HG03108 (cell line): ENCODE results near the gene MLLT10.
"Not testable (repeated sequence)": the region's sequence is repeated elsewhere in the genome, so short reads cannot be mapped to it uniquely, and the experiment has no call there.

Experiments
- ATAC-seq: cut with Tn5 transposase; IDR thresholded peaks from one replicate; pipeline ENCODE4 v1.9.1; 2021; ENCODE audit warnings: moderate library complexity; ENCODE audit not compliant: unreplicated experiment

MLLT10 gene

DNA sequence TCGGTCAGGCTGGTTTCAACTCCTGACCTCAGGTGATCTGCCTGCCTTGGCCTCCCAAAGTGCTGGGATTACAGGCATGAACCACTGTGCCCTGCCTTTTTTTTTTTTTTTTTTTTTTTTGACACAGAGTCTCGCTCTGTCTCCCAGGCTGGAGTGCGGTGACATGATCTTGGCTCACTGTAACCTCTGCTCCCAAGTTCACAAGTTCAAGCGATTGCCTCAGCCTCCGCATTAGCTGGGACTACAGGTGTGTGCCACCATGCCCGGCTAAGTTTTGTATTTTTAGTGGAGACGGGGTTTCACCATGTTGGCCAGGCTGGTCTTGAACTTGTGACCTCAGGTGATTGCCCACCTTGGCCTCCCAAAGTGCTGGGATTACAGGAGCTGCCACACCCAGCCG is 94.6 kb downstream of the MLLT10 start:
- not testable (repeated sequence) for ATAC-seq

- no peak for ATAC-seq
Measured at GRCh38 chr10:21634599-21635365, 100.8 kb downstream of the MLLT10 start.

- no peak for ATAC-seq
Measured at GRCh38 chr10:21637795-21638194, 103.8 kb downstream of the MLLT10 start.

DNA sequence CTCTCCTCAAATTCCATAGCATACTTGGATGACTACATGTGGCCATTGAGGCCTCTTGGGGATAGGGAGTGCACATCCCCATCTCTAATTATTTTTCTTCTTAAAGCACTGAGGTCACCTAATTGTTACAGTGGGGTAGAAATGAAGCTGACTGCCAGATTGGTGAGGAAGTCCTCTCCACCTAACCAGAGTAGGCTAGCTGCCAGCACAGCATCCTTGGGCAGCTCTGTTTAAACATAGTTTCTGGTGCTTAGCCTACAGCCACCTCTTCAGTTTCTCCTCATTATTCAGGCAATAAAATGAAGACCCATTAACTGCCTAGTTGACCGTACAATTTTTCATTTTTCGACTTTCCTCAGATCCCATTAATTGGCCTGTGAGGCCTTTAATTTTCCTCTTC is 104.6 kb downstream of the MLLT10 start:
- ATAC-seq: no peak

DNA sequence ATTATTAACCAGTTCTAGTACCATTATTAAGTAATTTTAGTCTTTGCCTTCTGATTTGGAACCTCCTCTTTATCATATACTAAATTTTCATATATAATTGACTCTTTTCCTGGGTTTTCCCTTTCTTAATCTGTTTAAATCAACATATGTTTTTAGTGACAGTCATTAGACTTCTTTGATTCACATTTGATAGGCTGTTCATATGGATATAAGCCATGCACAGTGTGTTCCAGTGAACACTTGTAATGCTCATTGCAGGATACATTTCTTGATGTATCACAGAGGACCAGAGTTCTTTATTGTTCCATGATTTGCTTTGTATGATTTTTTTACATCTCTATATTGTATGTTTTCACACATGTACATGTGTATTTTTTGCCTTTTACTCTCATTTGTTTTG is 114.0 kb downstream of the MLLT10 start:
- no peak for ATAC-seq

DNA sequence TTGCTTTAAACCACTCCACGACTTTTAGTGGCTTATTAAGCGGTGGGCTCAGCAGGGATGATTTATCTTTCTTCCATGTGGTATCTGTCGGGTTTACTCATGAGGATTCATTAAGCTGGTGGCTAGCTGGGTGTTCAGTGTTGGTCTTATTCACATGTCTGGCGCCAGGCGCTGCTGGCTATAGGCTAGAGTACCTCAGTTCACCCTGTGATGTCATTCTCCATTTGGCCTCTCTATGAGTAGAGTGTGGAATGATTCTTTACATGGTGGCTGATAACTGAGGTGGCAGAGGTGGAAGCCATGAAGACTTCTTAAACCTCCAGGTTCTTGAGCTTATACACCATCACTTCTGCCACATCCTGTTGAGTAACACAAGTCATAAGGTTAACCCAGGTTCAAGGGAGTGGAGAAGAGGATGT is 115.4 kb downstream of the MLLT10 start:
- no peak for ATAC-seq

- ATAC-seq: no peak
Measured at GRCh38 chr10:21650353-21650752, 116.3 kb downstream of the MLLT10 start.

DNA sequence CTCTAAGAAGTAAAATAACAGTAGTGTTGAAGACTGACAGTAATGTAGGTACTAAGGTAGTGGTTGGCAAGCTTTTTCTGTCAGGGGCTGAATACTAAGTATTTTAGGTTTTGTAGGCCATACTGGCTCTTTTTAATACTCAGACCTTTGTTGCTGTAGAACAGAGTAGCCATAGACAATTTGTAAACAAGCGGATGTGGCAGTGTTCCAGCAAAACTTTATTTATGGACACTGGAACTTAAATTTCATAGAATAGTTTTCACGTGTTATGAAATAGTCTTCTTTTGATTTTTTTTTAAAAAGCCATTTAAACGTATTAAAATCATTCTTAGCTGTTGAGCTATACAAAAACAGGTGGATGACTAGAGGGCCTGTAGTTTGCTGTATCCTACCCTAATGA is 121.2 kb downstream of the MLLT10 start:
- ATAC-seq: no peak

GRCh38 chr10:21655687-21656086 is 121.7 kb downstream of the MLLT10 start:
- no peak for ATAC-seq

DNA sequence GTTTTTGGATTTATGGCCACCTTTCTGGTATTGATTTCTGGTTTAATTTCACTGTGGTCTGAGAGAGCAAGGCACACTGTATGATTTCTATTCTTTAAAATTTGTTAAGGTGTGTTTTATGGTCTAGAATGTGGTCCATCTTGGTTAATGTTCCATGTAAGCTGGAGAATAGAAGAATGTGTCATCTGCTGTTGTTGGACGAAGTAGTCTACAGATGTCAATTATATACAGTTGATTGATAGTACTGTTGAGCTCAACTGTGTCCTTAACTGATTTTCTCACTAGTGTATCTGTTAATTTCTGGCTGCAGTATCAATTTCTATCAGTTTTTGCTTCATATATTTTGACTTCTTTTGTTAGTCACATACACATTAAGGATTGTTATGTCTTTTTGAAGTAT is 127.1 kb downstream of the MLLT10 start:
- ATAC-seq: no peak

GRCh38 chr10:21661935-21662334 is 127.9 kb downstream of the MLLT10 start:
- ATAC-seq: no peak

DNA sequence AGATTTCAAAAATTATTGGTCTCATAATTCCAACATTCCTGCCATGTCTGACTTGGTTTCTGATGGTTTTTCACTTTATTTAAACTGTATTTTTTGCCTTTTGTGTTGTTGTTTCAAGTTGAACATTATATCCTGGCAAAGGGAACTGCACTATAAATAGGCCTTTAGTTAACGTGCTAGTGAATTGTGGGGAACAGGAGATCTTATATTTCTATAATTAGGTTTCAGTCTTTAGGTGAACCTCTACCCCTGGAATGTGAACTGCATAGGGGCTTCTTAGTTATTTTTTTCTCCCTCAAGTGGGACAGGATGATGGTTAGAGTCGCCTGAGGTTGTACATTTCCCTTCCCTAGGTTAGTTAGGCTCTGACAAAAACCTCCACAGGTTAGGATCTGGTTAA is 128.6 kb downstream of the MLLT10 start:
- no peak for ATAC-seq

GRCh38 chr10:21668831-21669230 is 134.8 kb downstream of the MLLT10 start:
- ATAC-seq: no peak

DNA sequence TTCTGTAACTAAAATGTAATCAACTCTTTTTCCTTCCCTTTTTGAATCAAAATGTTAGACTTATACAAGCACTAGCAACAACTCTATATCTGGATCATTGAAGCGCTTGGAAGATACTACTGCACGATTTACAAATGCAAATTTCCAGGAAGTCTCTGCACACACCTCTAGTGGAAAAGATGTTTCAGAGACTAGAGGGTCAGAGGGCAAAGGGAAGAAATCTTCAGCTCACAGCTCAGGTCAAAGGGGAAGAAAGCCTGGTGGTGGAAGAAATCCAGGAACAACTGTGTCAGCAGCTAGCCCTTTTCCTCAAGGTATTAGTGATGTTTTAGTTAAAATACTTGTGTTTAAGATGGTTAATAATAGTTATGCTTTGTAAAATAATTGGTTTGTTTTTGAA is 136.4 kb downstream of the MLLT10 start:
- no peak for ATAC-seq

GRCh38 chr10:21673668-21674067 is 139.6 kb downstream of the MLLT10 start:
- ATAC-seq: no peak

DNA sequence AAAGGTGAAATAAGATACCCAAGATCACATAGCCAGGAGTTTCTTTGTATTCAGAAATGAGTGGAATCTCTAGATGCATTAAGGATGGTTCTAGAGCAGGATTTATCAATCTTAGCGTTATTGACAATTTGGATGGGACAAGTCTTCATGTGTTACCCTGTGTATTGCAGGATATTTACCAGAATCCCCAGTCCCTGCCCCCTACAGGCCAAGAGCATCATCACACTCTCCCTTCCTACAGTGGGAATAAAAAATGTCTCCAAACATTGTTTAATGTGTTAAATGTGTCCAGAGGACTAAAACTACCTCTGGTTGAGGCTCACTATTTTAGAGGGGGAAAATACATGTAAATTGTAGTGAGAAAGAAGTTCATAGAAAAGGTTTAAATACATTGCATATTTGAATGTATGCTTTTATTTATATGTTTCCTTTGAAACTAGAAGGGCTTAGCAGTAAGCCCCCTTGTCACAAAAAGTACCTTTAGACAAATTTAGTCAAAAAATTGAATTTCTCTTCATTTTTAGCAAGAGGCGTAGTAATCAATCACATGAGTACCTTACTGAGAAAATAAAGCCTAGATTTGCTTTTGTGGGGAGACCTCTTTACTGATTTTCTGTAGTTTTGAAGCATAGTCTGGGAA is 141.2 kb downstream of the MLLT10 start:
- no peak for ATAC-seq

GRCh38 chr10:21677551-21677950 is 143.5 kb downstream of the MLLT10 start:
- ATAC-seq: no peak

DNA sequence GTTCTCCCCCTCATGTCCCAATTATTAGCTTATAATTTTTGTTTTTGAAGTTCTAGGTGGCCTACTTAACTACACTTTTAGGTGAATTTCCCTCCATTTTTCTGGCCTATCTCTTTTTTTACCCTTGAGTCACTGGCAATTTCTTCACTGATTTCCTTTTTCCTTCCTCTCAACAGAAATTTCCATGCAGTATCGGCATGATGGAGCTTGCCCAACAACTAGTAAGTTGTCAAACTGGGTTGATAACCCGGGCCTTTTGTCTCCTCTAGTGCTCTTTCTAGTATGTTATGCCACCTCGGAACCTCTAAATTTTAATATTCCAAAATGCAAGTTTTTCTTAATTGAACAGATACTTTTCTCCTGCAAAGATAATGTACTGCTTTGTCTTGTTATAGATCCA is 147.1 kb downstream of the MLLT10 start:
- no peak for ATAC-seq

GRCh38 chr10:21687266-21688008 is 153.4 kb downstream of the MLLT10 start:
- ATAC-seq: no peak

- no peak for ATAC-seq
Measured at GRCh38 chr10:21688009-21688332, 153.9 kb downstream of the MLLT10 start.

DNA sequence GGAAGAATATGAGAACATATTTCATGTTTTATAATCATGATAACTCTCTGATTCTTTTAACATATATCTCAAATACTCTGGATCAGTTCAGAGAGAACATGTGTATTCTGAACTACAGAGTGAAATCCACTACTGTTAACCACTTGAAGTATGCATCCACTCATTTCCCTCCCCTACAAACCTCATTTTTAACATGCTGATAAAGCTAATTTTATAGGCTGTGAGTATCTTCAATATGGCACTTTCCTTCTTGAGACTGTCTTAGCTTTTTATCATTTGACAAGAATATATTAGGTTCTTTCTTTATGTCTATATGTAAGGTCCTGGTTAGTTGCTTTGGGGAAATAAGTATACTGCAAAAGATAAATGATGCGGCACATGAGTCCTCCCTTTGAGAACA is 154.8 kb downstream of the MLLT10 start:
- ATAC-seq: no peak

DNA sequence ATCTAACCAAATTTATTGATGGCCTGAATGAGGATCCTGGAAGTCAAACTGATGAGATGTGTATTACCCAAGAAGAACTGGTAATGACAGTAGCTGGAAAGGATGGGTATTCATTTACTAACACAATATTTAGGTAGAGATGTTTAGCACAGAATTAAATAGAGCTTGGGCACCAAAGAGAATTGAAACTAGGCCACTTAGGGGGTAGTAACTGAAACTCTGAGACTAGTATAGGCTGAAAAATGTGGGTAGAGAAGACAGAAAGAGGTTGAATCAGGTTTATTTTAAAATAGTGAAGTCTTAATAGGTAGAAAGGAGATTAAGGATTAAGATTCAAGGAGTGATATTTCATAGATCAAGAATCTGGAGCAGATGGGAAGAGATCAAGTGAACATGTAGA is 155.8 kb downstream of the MLLT10 start:
- no peak for ATAC-seq
